Stimulated activated memory B cell treated with anti-CD40 and anti-IgM and Interleukin-4, amounts not matched to agents 10 μg/mL and 1 μg/mL and 100 μg/mL, for 72 hours (primary cell): ENCODE results near the gene WNT3.
"Not testable (repeated sequence)": the region's sequence is repeated elsewhere in the genome, so short reads cannot be mapped to it uniquely, and the experiment has no call there.

ENCODE experiments used
- ATAC-seq: fragments of 150-1000 bp; cut with Tn5 transposase; 2 replicates; pipeline ENCODE4 v1.10.0; 2021
- H3K27ac Mint-ChIP-seq: one replicate; pipeline ENCODE4 v1.8.0; 2022; ENCODE audit warnings: mild to moderate bottlenecking, mixed read lengths
- H3K27me3 Mint-ChIP-seq: one replicate; pipeline ENCODE4 v1.8.0; 2022; ENCODE audit warnings: mixed read lengths
- H3K36me3 Mint-ChIP-seq: one replicate; pipeline ENCODE4 v1.8.0; 2022; ENCODE audit warnings: mixed read lengths
- H3K4me1 Mint-ChIP-seq: one replicate; pipeline ENCODE4 v1.8.0; 2022; ENCODE audit warnings: mixed read lengths
- H3K4me3 Mint-ChIP-seq: one replicate; pipeline ENCODE4 v1.8.0; 2022; ENCODE audit warnings: mild to moderate bottlenecking, moderate library complexity, mixed read lengths
- H3K9me3 Mint-ChIP-seq: one replicate; pipeline ENCODE4 v1.8.0; 2022; ENCODE audit warnings: mixed read lengths

Gene WNT3

DNA sequence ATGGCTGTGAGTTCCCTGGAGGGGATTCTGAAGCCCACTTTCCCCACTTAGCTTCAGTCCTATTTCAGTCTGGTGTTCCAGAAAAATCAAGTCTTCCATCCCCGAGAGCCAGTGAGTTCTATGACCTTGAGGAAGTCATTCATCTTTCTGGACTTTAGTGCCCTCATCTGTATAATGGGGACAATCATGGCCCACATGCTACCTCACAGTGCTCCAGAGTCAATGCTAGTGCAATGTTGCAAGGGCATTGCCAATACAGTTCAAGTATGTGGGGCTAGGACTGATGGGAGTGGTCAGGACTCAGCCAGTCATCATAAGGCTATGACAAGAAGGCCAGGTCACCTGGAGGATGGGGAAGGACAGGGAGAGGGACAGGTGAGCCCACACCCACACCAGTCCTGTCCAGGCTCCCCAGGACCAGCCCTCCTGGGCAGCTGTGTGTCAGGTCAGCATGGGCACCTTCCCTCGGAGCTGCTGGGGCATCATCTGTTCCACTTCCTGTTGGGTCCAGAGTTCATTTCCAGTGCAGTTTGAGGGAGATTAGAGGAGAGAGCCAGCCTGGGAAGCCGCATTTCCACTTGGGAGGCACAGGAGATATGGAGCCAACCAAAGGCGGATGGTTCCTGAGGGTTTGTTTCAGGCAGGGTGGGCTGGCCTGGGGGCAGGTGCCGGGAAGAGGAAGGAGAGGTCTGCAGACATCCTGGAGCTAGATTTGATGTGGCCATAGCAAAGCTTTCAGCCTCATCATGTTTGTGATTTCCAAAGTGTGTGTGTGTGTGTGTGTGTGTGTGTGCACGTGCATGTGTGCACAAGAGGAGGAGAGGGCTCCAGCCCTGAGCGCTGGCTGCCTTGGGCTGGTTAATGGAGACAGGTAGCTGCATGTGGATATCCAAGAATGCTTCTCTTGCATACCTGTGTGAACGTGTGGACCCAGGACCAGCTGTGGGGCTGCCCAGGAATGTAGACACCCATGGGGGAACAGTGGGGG, 29.0 kb upstream of the WNT3 start:
- Mint-ChIP-seq H3K4me3 (no peak overlapping the region), H3K27ac (no peak overlapping the region), H3K27me3 (peaks cover 96% of the 10 kb centered on the region), H3K9me3 (peaks cover 9% of the 10 kb centered on the region), H3K4me1 (peaks cover 18% of the 10 kb centered on the region), H3K36me3 (peaks cover 12% of the 10 kb centered on the region)
- ATAC-seq, result no peak

DNA sequence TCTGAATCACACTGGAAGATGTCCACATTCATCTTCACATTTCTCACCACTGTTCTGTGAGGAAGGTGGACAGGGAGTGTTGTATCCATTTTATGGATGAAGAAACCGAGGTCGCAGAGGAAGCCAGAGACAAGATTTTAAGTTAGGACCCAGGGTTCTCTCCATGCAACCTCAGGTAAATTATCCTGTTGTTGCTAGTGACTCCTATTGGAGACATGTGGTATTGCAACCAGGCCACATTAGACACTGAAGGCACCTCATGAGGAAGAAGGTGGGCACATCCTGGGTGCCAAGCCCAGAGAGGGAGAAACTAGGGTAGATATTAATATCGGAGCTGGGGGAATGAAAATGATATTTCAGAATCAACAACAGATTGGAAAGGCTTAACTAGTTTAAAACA, 24.3 kb upstream of the WNT3 start:
- H3K27ac Mint-ChIP-seq, result no peak overlapping the region
- peaks cover 18% of the 10 kb centered on the region for H3K36me3 Mint-ChIP-seq
- peaks cover 8% of the 10 kb centered on the region for H3K4me1 Mint-ChIP-seq
- no peak for ATAC-seq
- no peak overlapping the region for H3K4me3 Mint-ChIP-seq
- H3K9me3 Mint-ChIP-seq, result peaks cover 14% of the 10 kb centered on the region
- H3K27me3 Mint-ChIP-seq, result peaks cover 83% of the 10 kb centered on the region

- H3K36me3 Mint-ChIP-seq, result peaks cover 18% of the 10 kb centered on the region
- H3K9me3 Mint-ChIP-seq, result peaks cover 14% of the 10 kb centered on the region
- no peak overlapping the region for H3K27ac Mint-ChIP-seq
- peaks cover 8% of the 10 kb centered on the region for H3K4me1 Mint-ChIP-seq
- peaks cover 78% of the 10 kb centered on the region for H3K27me3 Mint-ChIP-seq
- H3K4me3 Mint-ChIP-seq, result no peak overlapping the region
- ATAC-seq, result no peak
Observed at GRCh38 chr17:46841561-46842379, 23.3 kb upstream of the WNT3 start.

GRCh38 chr17:46840596-46840995, 22.1 kb upstream of the WNT3 start:
- Mint-ChIP-seq H3K36me3 (peaks cover 18% of the 10 kb centered on the region), H3K27me3 (peaks cover 67% of the 10 kb centered on the region)
- not testable (repeated sequence) for H3K27ac Mint-ChIP-seq

GRCh38 chr17:46839211-46839610, 20.7 kb upstream of the WNT3 start:
- Mint-ChIP-seq H3K4me3 (no peak overlapping the region), H3K36me3 (peaks cover 18% of the 10 kb centered on the region), H3K27me3 (peaks cover 53% of the 10 kb centered on the region), H3K4me1 (peaks cover 8% of the 10 kb centered on the region), H3K27ac (no peak overlapping the region), H3K9me3 (peaks cover 14% of the 10 kb centered on the region)
- ATAC-seq, result no peak

More at GRCh38 chr17:46840596-46840995, 22.1 kb upstream of the WNT3 start:
- not testable (repeated sequence) for ATAC-seq, H3K4me3 Mint-ChIP-seq
- Mint-ChIP-seq H3K4me1 (peaks cover 16% of the 10 kb centered on the region), H3K9me3 (peaks cover 14% of the 10 kb centered on the region)

DNA sequence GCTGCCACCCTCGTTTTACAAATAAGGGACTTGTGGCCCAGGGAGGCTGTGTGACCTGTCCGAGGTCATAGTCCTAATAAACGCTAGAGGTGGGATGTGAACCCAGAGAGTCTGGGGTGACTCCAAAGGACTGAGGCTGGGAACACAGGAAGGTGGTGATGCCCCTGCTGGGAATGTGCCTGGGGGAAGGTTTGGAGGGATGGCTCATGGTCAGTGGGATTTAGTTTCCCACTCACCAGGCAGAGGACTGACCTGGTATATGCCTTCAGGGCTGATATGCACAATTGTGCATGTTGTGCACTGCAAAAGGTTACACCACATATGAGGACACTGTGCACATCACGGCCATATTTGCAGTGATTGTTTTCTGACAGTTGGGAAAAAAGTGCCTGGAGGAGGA, 19.0 kb upstream of the WNT3 start:
- H3K27ac Mint-ChIP-seq, result no peak overlapping the region
- peaks cover 7% of the 10 kb centered on the region for H3K36me3 Mint-ChIP-seq
- no peak for ATAC-seq
- no peak overlapping the region for H3K4me3 Mint-ChIP-seq
- H3K27me3 Mint-ChIP-seq, result peaks cover 40% of the 10 kb centered on the region
- peaks cover 5% of the 10 kb centered on the region for H3K9me3 Mint-ChIP-seq
- H3K4me1 Mint-ChIP-seq, result peaks cover 8% of the 10 kb centered on the region

- no peak for ATAC-seq
Observed at GRCh38 chr17:46836500-46836899, 18.0 kb upstream of the WNT3 start.

GRCh38 chr17:46834846-46835245, 16.4 kb upstream of the WNT3 start:
- no peak overlapping the region for H3K4me3 Mint-ChIP-seq
- H3K27me3 Mint-ChIP-seq, result peaks cover 24% of the 10 kb centered on the region
- no peak overlapping the region for H3K27ac Mint-ChIP-seq
- H3K9me3 Mint-ChIP-seq, result peaks cover 3% of the 10 kb centered on the region
- H3K36me3 Mint-ChIP-seq, result peaks cover 3% of the 10 kb centered on the region
- H3K4me1 Mint-ChIP-seq, result peaks cover 8% of the 10 kb centered on the region
- ATAC-seq, result no peak

More at GRCh38 chr17:46836500-46836899, 18.0 kb upstream of the WNT3 start:
- H3K9me3 Mint-ChIP-seq, result peaks cover 5% of the 10 kb centered on the region
- H3K4me1 Mint-ChIP-seq, result peaks cover 8% of the 10 kb centered on the region
- no peak overlapping the region for H3K4me3 Mint-ChIP-seq
- H3K27ac Mint-ChIP-seq, result no peak overlapping the region
- peaks cover 40% of the 10 kb centered on the region for H3K27me3 Mint-ChIP-seq
- peaks cover 6% of the 10 kb centered on the region for H3K36me3 Mint-ChIP-seq

GRCh38 chr17:46833840-46834208, 15.3 kb upstream of the WNT3 start:
- Mint-ChIP-seq H3K9me3 (no peaks in the 10 kb centered on the region), H3K27me3 (peaks cover 18% of the 10 kb centered on the region), H3K4me1 (peaks cover 8% of the 10 kb centered on the region), H3K36me3 (no peaks in the 10 kb centered on the region), H3K4me3 (no peak overlapping the region), H3K27ac (no peak overlapping the region)
- ATAC-seq, result no peak

DNA sequence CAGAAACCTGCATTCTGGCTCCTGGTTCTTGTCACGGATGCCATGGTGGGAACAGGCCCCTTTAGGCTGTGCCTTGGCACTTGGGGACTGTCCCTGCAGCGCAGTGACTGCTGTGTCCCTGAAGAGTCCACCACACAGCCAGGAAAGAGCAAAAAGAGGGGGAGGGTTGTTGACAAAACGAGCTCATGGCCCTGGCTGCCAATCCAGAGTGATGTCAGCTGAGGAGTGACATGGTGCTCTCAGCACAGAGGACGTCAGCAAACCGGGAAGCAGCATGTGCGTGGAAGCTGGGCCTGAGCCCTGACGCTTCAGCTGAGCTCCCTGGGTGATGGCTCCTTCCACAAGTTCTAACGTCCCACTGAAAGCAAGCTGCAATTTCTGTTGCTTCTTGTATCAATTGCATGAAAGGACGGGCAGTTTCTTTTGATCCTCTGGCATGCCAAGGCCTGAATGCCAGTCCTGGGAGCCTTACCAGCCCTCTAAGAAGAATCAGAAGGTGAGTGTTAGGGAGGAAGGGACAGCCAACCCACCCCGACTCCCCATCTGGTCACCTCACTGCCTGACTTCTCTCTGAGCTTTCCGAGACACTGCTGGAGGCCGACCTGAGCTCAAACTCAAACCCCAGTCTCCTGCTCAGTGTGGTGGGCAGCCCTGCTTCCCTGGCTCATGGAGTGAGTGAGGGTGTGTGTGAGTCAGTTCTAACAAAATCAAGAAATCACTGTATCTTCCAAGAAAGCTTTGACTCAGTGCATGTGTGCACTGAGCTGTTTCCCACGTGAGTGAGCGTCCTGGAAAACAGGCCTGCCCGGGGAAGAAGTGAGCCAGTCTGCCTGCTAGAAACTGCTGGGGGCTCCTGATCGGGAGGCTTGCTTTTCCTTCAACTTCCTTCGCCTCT, 14.7 kb upstream of the WNT3 start:
- no peaks in the 10 kb centered on the region for H3K9me3 Mint-ChIP-seq
- H3K27me3 Mint-ChIP-seq, result peaks cover 18% of the 10 kb centered on the region
- H3K27ac Mint-ChIP-seq, result no peak overlapping the region
- no peaks in the 10 kb centered on the region for H3K36me3 Mint-ChIP-seq
- no peak for ATAC-seq
- peaks cover 8% of the 10 kb centered on the region for H3K4me1 Mint-ChIP-seq
- no peak overlapping the region for H3K4me3 Mint-ChIP-seq

- peaks cover 10% of the 10 kb centered on the region for H3K27me3 Mint-ChIP-seq
- no peaks in the 10 kb centered on the region for H3K9me3 Mint-ChIP-seq
- H3K27ac Mint-ChIP-seq, result no peak overlapping the region
- peaks cover 8% of the 10 kb centered on the region for H3K4me1 Mint-ChIP-seq
- H3K4me3 Mint-ChIP-seq, result no peak overlapping the region
- no peaks in the 10 kb centered on the region for H3K36me3 Mint-ChIP-seq
- ATAC-seq, result no peak
Observed at GRCh38 chr17:46832331-46832821, 13.9 kb upstream of the WNT3 start.

DNA sequence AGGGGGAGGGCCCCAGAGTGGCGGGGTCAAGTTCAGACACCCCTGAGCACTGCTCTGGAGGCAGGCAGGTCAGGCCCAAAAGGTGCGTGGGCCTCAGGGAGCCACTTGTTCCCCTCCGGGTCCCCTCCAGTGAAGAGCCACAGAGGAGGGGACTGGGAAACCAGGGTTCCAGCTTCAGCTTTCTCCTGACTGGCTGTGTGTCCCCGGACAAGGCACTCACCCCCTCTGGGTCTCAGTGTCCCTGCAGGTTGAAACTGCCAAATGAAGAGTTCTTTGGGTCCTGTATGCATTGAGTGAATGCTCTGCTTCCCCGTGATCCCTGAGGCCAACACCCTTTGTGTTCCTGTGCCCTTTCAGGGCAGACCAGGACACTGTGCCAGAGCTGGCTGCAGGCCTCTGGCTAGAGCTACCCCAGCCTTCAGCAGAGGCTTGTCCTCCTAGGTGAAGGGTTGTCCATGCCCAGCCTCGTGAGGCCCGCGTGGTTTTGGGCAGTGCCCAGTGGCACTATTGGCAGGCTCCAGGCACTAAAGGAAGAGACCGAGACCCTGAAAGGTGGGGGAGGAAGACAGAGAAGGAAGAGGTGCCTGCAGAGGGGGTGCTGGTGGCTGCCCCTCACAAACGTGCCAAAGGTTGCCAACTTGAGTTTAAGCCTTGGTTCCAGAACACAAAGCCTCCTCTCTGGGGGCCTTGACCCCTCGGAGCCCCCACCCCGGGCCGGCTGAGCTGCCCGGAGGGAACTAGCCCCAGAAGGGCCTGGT, 13.3 kb upstream of the WNT3 start:
- H3K9me3 Mint-ChIP-seq, result no peaks in the 10 kb centered on the region
- ATAC-seq, result no peak

GRCh38 chr17:46827274-46827673, 8.8 kb upstream of the WNT3 start:
- no peak for ATAC-seq
- Mint-ChIP-seq H3K36me3 (no peaks in the 10 kb centered on the region), H3K27ac (no peak overlapping the region), H3K27me3 (peaks cover 18% of the 10 kb centered on the region), H3K4me3 (no peak overlapping the region), H3K9me3 (no peaks in the 10 kb centered on the region), H3K4me1 (peaks cover 4% of the 10 kb centered on the region)

More for the DNA sequence above, 13.3 kb upstream of the WNT3 start:
- Mint-ChIP-seq H3K27me3 (peaks cover 9% of the 10 kb centered on the region), H3K36me3 (no peaks in the 10 kb centered on the region), H3K4me3 (no peak overlapping the region), H3K27ac (no peak overlapping the region), H3K4me1 (peaks cover 8% of the 10 kb centered on the region)

DNA sequence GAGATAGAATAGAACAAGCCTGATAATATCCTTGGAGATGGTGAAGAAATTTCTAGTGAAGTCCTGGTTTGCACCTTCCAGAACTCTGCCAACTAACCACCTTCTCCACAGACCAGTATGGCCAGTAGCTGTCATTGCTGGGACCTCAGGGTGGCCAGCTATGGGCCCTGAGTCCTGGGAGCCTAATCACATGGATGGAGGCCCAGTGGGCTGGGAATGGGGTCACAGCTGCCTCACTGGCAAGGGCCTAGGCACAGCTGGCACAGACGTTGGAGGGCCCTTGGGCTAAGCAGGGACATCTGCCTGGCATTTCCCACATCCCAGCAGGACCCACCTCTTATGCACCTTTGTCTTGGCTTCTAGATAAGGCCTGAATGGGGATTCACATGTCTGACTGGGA, 7.6 kb upstream of the WNT3 start:
- H3K9me3 Mint-ChIP-seq, result no peaks in the 10 kb centered on the region
- H3K27me3 Mint-ChIP-seq, result peaks cover 22% of the 10 kb centered on the region
- H3K4me3 Mint-ChIP-seq, result no peak overlapping the region
- peaks cover 15% of the 10 kb centered on the region for H3K4me1 Mint-ChIP-seq
- no peak for ATAC-seq
- no peak overlapping the region for H3K27ac Mint-ChIP-seq
- H3K36me3 Mint-ChIP-seq, result no peaks in the 10 kb centered on the region
